ENCODE results near the gene SV2A. TPM values are rescaled to one million over a fixed set of nuclear protein-coding genes. Genes with fewer than 3 reads are reported as not detected.

The SV2A gene
- total and polyA plus RNA-seq, 3 donors from 2014 or later = 1.4 to 2.3 (median 1.7) TPM

DNA sequence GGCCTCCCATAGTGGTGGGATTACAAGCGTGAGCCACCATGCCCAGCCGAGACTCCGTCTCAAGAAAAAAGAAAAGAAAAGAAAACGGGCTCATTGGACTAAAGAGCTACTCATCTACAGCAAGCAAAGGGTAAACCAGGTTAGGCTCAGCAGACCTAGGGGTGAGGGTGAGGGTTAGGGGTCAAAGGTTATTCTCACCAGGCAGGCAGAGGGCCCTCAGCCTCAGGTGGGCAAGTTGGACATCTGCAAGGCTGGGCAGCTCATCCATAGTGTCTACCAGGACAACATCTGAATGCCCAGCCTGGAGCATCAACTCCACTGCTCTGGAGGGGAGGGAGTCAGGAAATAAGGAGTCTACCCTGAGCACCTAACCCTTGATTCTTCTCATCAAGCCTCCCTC is 15.6 kb upstream of the SV2A start:
- TF ChIP-seq POLR2A (IDR thresholded peaks at IDR 0.05) = no peak
- TF ChIP-seq, protein P1, sequence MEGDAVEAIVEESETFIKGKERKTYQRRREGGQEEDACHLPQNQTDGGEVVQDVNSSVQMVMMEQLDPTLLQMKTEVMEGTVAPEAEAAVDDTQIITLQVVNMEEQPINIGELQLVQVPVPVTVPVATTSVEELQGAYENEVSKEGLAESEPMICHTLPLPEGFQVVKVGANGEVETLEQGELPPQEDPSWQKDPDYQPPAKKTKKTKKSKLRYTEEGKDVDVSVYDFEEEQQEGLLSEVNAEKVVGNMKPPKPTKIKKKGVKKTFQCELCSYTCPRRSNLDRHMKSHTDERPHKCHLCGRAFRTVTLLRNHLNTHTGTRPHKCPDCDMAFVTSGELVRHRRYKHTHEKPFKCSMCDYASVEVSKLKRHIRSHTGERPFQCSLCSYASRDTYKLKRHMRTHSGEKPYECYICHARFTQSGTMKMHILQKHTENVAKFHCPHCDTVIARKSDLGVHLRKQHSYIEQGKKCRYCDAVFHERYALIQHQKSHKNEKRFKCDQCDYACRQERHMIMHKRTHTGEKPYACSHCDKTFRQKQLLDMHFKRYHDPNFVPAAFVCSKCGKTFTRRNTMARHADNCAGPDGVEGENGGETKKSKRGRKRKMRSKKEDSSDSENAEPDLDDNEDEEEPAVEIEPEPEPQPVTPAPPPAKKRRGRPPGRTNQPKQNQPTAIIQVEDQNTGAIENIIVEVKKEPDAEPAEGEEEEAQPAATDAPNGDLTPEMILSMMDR (IDR thresholded peaks at IDR 0.05) = no peak
- Histone ChIP-seq H3K4me1 (peaks cover 38% of the 10 kb centered on the region), H3K27ac (no peak overlapping the region), H3K36me3 (ENCODE audit: low read depth, missing control alignments) (no peaks in the 10 kb centered on the region), H3K4me3 (no peak overlapping the region), H3K27me3 (no peaks in the 10 kb centered on the region), H3K9me3 (no peaks in the 10 kb centered on the region)
- intact Hi-C loops (cut with DNase I; ENCODE audit: low total_unique reads) = no loop called here
- 90 to 100% methylated on average over 4 of the region's 4 CpGs for WGBS, 2 donors
- DNase-seq = no peak

DNA sequence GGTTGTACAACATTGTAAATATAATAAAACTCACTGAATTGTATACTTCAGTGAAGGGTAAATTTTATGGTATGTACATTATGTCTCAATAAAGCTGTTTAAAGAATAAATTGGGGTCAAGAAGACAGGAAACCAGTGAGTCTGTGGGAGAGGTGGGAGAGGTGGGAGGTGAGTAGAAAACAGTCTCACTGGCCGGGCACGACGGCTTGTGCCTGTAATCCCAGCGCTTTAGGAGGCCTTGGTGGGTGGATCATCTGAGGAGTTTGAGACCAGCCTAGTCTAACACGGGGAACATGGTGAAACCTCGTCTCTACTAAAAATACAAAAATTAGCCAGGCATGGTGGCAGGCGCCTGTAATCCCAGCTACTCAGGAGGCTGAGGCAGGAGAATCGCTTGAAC is 14.8 kb upstream of the SV2A start:
- Histone ChIP-seq H3K4me1 (peaks cover 33% of the 10 kb centered on the region), H3K4me3 (no peak overlapping the region), H3K27me3 (no peaks in the 10 kb centered on the region), H3K9me3 (no peaks in the 10 kb centered on the region), H3K27ac (no peak overlapping the region), H3K36me3 (ENCODE audit: low read depth, missing control alignments) (no peaks in the 10 kb centered on the region)
- no peak for TF ChIP-seq POLR2A (IDR thresholded peaks at IDR 0.05)
- TF ChIP-seq, protein P1 (IDR thresholded peaks at IDR 0.05) = no peak
- WGBS, 2 donors = 88 to 89% methylated on average over 8 of the region's 8 CpGs
- no peak for DNase-seq
- intact Hi-C loops (cut with DNase I; ENCODE audit: low total_unique reads) = no loop called here

DNA sequence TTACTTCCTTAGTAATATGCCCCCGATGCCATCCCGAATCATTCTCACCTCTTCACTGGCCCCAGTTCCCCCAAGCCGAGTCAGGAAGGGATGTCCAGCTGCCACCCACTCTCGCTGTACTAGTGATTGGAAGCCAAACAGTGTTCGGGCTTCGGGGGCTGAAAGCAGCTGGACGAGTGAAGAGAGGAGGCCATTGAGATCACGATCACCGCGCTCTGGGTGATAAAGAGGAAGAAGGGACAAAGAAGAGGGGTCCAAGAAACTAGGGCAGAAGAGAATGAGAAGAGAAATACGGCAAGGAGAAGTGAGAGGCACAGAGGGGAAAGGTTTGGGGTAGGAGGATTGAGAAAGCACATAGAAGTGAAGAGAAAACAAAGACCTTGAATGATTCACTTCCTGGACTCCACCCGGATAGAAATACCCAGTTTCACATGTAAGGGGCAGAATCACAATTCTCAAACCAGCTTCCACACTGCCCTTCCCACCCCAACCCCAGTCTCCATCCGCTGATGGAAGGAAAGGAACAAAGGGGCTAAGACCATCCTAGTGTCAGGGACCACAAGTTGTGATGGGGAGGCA is 13.7 kb upstream of the SV2A start:
- intact Hi-C loops (cut with DNase I; ENCODE audit: low total_unique reads) = no loop called here
- no peaks in the 10 kb centered on the region for H3K36me3 ChIP-seq (ENCODE audit: low read depth, missing control alignments)
- no peak overlapping the region for H3K4me3 ChIP-seq
- TF ChIP-seq, protein P1 (IDR thresholded peaks at IDR 0.05) = no peak
- TF ChIP-seq POLR2A (IDR thresholded peaks at IDR 0.05) = no peak
- DNase-seq = no peak
- peaks cover 33% of the 10 kb centered on the region for H3K4me1 ChIP-seq
- H3K27me3 ChIP-seq = no peaks in the 10 kb centered on the region
- H3K9me3 ChIP-seq = no peaks in the 10 kb centered on the region
- 86 to 90% methylated on average over 13 of the region's 13 CpGs for WGBS, 2 donors
- H3K27ac ChIP-seq = no peak overlapping the region

DNA sequence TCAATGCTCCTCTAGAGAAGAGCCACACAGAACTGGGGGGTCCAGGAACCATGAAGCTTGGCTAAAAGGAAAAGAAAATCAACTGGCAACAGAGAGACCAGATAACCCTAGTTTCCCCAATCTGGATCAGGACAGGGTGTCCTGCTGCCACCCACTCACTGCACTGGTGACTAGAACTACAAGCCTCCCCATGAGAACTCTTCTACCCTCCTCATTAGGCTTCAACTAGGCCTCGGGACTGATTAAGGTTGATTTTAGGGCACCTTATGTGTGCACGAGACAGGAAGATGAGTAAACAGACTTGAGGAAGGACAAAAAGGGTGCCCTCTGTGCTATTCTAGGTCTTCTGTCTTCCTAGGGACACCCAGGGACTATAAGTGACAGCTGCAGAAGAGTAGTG is 12.2 kb upstream of the SV2A start:
- H3K27me3 ChIP-seq = no peaks in the 10 kb centered on the region
- no peaks in the 10 kb centered on the region for H3K9me3 ChIP-seq
- peak overlapping the region; percentile 31 to 91 for H3K27ac ChIP-seq
- WGBS, 2 donors = 66 to 67% methylated on average over 2 of the region's 2 CpGs
- no peaks in the 10 kb centered on the region for H3K36me3 ChIP-seq (ENCODE audit: low read depth, missing control alignments)
- intact Hi-C loops (cut with DNase I; ENCODE audit: low total_unique reads) = no loop called here
- TF ChIP-seq POLR2A (IDR thresholded peaks at IDR 0.05) = no peak
- TF ChIP-seq, protein P1 (IDR thresholded peaks at IDR 0.05) = no peak
- H3K4me1 ChIP-seq = peaks cover 23% of the 10 kb centered on the region
- no peak for DNase-seq
- H3K4me3 ChIP-seq = no peak overlapping the region

DNA sequence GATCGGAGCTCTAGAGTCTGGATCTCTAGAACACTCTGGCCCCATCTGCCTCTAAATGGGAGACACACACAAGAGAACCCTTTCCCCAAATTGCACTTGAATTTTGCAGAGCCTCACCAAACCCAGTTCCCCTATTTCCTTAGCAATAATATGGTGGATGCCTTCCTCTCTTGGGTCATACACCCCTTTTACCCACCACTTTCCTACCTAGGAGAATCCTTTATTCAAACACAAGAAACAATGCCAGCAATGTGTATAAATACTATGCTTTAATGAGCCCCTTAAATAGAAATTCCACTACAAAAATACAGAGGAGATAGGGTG is 10.7 kb upstream of the SV2A start:
- TF ChIP-seq, protein P1 (IDR thresholded peaks at IDR 0.05) = no peak
- no peak for TF ChIP-seq POLR2A (IDR thresholded peaks at IDR 0.05)

More for the DNA sequence above, 10.7 kb upstream of the SV2A start:
- WGBS, 2 donors = 0% methylated on average over 1 of the region's 1 CpG
- H3K27ac ChIP-seq = peak overlapping the region; percentile 91 to 94
- H3K36me3 ChIP-seq (ENCODE audit: low read depth, missing control alignments) = no peaks in the 10 kb centered on the region
- intact Hi-C loops (cut with DNase I; ENCODE audit: low total_unique reads) = no loop called here
- DNase-seq = no peak
- H3K4me3 ChIP-seq = peak overlapping the region; percentile 90 to 91
- no peaks in the 10 kb centered on the region for H3K9me3 ChIP-seq
- H3K4me1 ChIP-seq = peaks cover 23% of the 10 kb centered on the region
- no peaks in the 10 kb centered on the region for H3K27me3 ChIP-seq

Data from testis (tissue), 3 donors.